Endometrium (tissue), 2 donors: ENCODE measurements around the gene SFXN5.

Experiments used
- FAIRE-seq: peaks from 2 replicates; lab custom pipeline; 2012; peaks lifted over from hg19 to GRCh38; lab: Jason Lieb, UNC
- donor health status: control.
- donor health status: control.

SFXN5 gene

GRCh38 chr2:72956050-72956395, 115.5 kb downstream of the SFXN5 start:
- no peak for FAIRE-seq

GRCh38 chr2:72955228-72956049, 116.1 kb downstream of the SFXN5 start:
- FAIRE-seq, result no peak

GRCh38 chr2:72954376-72955227, 116.9 kb downstream of the SFXN5 start:
- FAIRE-seq, result no peak

- no peak for FAIRE-seq
These were observed 117.5 kb downstream of the SFXN5 start for GRCh38 chr2:72953976-72954375.

- no peak for FAIRE-seq
These were observed 118.0 kb downstream of the SFXN5 start for GRCh38 chr2:72953528-72953927.

GRCh38 chr2:72952961-72953360, 118.6 kb downstream of the SFXN5 start:
- no peak for FAIRE-seq

- FAIRE-seq, result no peak
These were observed 119.2 kb downstream of the SFXN5 start for GRCh38 chr2:72952110-72952823.

- no peak for FAIRE-seq
These were observed 120.0 kb downstream of the SFXN5 start for GRCh38 chr2:72951303-72952095.

- FAIRE-seq, result no peak
These were observed 120.8 kb downstream of the SFXN5 start for GRCh38 chr2:72950558-72951255.

GRCh38 chr2:72949642-72950041, 121.9 kb downstream of the SFXN5 start:
- no peak for FAIRE-seq

- FAIRE-seq, result no peak
These were observed 122.5 kb downstream of the SFXN5 start for GRCh38 chr2:72949045-72949444.

GRCh38 chr2:72947952-72948830, 123.3 kb downstream of the SFXN5 start:
- FAIRE-seq, result no peak

GRCh38 chr2:72946466-72946865, 125.0 kb downstream of the SFXN5 start:
- FAIRE-seq, result no peak

GRCh38 chr2:72945450-72946019, 126.0 kb downstream of the SFXN5 start:
- no peak for FAIRE-seq

GRCh38 chr2:72944804-72945449, 126.6 kb downstream of the SFXN5 start:
- FAIRE-seq, result no peak

GRCh38 chr2:72943540-72944395, 127.7 kb downstream of the SFXN5 start:
- no peak for FAIRE-seq

- no peak for FAIRE-seq
These were observed 128.6 kb downstream of the SFXN5 start for GRCh38 chr2:72942881-72943418.

GRCh38 chr2:72942293-72942692, 129.2 kb downstream of the SFXN5 start:
- no peak for FAIRE-seq
